GM06990 (cell line): ENCODE measurements around the gene MRE11.
"Not testable (repeated sequence)": the region's sequence is repeated elsewhere in the genome, so short reads cannot be mapped to it uniquely, and the experiment has no call there.

Experiments
- DNase-seq: peaks from one replicate; pipeline ENCODE4 v3.0.0-alpha.2; 2011; ENCODE audit not compliant: insufficient read length; ENCODE audit errors: extremely low read depth
- H3K27me3 ChIP-seq: replicated peaks from 2 replicates; pipeline ENCODE4 v1.6.0; 2011; ENCODE audit warnings: low read length; ENCODE audit not compliant: control insufficient read depth, insufficient read depth
- H3K36me3 ChIP-seq: 2 replicates; pipeline ENCODE4 v1.5.1; 2011; ENCODE audit warnings: low read length; ENCODE audit not compliant: control insufficient read depth, insufficient read depth
- H3K4me3 ChIP-seq: replicated peaks from 2 replicates; pipeline ENCODE4 v1.5.1; 2011; ENCODE audit warnings: low read depth, mild to moderate bottlenecking, control low read depth, low read length
- TF ChIP-seq, protein P1 (sequence below): IDR thresholded peaks from 2 replicates; pipeline ENCODE4 v1.5.1; 2011; ENCODE audit warnings: low read length, control low read depth, mild to moderate bottlenecking, inconsistent platforms; ENCODE audit not compliant: insufficient read depth, poor library complexity, severe bottlenecking

Gene MRE11

DNA sequence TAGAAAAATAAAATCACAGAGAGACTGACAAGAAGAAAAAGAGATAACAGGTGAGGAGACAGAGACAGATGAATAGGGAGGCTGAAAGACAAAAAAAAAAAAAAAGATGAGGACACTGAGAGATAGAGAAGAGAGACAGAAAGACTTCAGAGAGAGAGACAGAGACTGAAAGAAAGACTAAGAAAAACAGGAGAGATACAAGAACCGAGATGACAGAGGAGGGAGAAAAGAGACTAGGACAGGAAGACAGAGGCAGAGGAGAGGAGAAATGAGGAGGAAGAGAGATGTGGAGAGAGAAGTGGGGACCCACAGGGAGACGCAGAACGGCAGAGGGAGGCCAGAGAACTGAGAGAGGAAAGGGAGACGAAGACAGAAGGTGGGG lies 93.2 kb downstream of the MRE11 start:
- TF ChIP-seq, protein P1, sequence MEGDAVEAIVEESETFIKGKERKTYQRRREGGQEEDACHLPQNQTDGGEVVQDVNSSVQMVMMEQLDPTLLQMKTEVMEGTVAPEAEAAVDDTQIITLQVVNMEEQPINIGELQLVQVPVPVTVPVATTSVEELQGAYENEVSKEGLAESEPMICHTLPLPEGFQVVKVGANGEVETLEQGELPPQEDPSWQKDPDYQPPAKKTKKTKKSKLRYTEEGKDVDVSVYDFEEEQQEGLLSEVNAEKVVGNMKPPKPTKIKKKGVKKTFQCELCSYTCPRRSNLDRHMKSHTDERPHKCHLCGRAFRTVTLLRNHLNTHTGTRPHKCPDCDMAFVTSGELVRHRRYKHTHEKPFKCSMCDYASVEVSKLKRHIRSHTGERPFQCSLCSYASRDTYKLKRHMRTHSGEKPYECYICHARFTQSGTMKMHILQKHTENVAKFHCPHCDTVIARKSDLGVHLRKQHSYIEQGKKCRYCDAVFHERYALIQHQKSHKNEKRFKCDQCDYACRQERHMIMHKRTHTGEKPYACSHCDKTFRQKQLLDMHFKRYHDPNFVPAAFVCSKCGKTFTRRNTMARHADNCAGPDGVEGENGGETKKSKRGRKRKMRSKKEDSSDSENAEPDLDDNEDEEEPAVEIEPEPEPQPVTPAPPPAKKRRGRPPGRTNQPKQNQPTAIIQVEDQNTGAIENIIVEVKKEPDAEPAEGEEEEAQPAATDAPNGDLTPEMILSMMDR = no peak
- H3K4me3 ChIP-seq = no peak overlapping the region
- no peaks in the 10 kb centered on the region for H3K36me3 ChIP-seq
- H3K27me3 ChIP-seq = no peaks in the 10 kb centered on the region; the same call in 1 of the 2 replicates
- DNase-seq = no peak

DNA sequence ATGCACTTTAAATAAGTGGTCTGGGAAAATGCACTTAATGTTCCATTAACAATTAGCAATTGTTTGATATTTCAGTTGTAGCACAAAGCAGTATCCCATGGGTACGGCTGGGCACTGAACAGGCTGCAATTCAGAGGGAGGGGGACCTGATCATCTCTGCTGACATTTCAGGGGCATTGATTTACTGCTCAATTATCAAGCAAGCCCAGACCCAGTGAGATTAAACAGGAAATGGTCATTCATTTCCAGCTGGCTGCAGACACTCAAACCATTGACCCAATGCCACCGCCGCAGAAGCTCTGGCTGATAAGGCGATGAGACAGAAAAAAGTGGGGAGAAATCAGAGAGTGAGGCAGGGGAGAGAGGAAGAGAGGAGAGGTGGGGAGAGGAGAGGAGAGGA lies 93.6 kb downstream of the MRE11 start:
- TF ChIP-seq, protein P1 = no peak
- Histone ChIP-seq H3K36me3 (no peaks in the 10 kb centered on the region), H3K4me3 (no peak overlapping the region), H3K27me3 (no peaks in the 10 kb centered on the region; the same call in 1 of the 2 replicates)
- DNase-seq = no peak

DNA sequence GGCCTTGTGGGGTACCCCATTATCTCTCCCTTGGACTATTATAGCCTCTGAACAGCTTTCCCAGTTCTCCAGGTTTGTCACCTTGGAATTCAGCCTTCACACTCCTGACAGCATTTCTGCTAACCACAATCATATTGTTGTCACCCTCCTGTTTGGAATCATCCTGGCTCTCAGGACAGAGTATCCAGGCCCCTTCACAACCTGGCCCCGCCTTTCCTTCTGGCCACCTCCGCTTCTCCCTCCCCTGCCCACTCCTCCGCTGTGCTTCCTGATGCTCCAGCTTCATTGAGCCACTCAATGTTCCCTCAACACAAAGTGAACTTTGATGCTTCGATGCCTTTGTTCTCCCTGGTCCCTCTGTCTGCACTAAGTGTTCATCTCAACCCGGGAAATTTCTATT lies 95.5 kb downstream of the MRE11 start:
- Histone ChIP-seq H3K4me3 (no peak overlapping the region), H3K36me3 (no peaks in the 10 kb centered on the region), H3K27me3 (no peaks in the 10 kb centered on the region; the same call in 1 of the 2 replicates)
- TF ChIP-seq, protein P1 = no peak
- DNase-seq = no peak

DNA sequence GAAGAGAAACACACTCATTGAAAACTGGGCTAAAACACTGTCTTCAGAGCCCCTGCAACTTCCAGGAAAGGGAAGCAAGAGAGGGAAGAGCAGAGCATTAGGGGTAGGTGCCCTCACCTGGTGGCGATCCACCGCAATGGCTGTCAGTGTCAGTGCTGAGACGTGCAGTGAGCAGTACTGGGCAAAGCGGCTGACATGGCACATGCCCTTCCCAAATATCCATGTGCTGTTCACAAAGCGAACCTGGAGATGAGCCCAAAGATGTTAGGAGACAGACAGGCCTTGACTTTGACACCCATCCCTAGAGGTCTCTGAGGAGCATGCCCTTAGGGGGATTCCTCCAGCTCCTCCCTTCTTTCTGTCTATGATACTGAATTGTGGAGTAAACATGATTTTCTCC lies 97.4 kb downstream of the MRE11 start:
- DNase-seq = no peak
- Histone ChIP-seq H3K4me3 (no peak overlapping the region), H3K36me3 (no peaks in the 10 kb centered on the region), H3K27me3 (no peaks in the 10 kb centered on the region; the same call in 1 of the 2 replicates)
- TF ChIP-seq, protein P1 = no peak

DNA sequence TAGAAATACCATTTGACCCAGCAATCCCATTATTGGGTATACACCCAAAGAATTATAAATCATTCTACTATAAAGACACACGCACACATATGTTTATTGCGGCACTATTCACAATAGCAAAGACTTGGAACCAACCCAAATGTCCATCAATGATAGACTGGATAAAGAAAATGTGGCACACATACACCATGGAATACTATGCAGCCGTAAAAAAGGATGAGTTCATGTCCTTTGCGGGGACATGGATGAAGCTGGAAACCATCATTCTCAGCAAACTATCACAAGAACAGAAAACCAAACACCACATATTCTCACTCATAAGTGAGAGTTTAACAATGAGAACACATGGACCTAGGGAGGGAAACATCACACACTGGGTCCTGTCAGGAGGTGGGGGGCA lies 101.7 kb downstream of the MRE11 start:
- H3K36me3 ChIP-seq, H3K27me3 ChIP-seq, DNase-seq, H3K4me3 ChIP-seq: not testable (repeated sequence)

DNA sequence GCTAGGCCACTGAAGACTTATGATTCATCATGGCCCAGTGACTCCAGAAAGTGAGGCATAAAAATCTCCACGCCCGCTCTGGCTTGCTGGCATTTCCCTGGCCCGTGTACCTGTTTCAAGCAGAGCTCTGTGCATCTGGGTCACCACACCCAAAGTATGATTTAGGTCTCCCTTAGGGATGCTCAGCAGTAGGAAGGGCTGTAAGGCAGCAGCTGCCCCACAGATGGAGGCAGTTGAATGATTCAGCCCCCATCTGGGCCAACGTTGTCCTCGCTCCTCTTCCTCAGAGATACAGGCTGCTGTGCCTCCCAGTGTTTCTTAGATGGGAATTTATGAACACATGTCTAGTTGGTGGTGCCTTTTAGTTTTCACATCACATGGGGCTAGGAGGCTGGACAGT lies 114.0 kb downstream of the MRE11 start:
- no peaks in the 10 kb centered on the region; the same call in 1 of the 2 replicates for H3K27me3 ChIP-seq
- H3K36me3 ChIP-seq = no peaks in the 10 kb centered on the region
- TF ChIP-seq, protein P1 = no peak
- DNase-seq = no peak
- no peak overlapping the region for H3K4me3 ChIP-seq
